ENCODE results near the gene SLC12A4.
"Not testable (repeated sequence)": the region's sequence is repeated elsewhere in the genome, so short reads cannot be mapped to it uniquely, and the experiment has no call there.

The SLC12A4 gene

DNA sequence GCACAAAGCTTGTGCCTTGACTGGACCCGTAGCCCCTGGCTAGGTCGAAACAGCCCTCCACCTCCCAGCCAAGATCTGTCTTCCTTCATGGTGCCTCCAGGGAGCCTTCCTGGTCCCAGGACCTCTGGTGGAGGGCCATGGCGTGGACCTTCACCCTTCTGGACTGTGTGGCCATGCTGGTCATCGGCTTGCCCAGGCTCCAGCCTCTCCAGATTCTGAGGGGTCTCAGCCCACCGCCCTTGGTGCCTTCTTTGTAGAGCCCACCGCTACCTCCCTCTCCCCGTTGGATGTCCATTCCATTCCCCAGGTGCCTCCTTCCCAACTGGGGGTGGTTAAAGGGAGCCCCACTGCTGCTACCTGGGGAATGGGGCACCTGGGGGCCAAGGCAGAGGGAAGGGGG is 40.3 kb downstream of the SLC12A4 start:
- FAIRE-seq = no peak
- no peak for DNase-seq (ENCODE audit: low spot score)

DNA sequence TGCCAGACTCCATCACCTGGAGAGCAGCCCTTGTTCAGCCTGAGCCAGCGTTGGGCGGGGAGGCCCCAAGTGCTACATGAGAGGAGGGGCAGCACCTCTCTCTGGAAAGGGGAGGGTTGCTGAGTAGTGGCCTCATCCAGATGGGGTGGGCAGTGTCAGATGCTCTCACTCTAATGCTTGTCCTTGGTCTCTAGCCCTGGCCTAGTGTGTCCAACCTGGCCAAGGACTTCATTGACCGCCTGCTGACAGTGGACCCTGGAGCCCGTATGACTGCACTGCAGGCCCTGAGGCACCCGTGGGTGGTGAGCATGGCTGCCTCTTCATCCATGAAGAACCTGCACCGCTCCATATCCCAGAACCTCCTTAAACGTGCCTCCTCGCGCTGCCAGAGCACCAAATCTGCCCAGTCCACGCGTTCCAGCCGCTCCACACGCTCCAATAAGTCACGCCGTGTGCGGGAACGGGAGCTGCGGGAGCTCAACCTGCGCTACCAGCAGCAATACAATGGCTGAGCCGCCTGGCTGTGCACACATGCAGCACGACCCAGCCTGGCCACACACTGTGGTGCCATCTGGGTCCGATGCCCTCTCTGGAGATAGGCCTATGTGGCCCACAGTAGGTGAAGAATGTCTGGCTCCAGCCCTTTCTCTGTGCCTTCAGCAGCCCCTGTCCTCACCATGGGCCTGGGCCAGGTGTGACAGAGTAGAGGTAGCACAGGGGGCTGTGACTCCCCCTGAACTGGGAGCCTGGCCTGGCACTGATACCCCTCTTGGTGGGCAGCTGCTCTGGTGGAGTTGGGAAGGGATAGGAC is 41.1 kb downstream of the SLC12A4 start:
- FAIRE-seq (no peak), DNase-seq (ENCODE audit: low spot score) (no peak)

GRCh38 chr16:67926181-67926750 is 42.2 kb downstream of the SLC12A4 start:
- no peak for DNase-seq (ENCODE audit: low spot score)
- FAIRE-seq = no peak

- no peak for FAIRE-seq
- no peak for DNase-seq (ENCODE audit: low spot score)
These were observed 44.1 kb downstream of the SLC12A4 start for GRCh38 chr16:67924140-67924906.

GRCh38 chr16:67923414-67924116 is 44.9 kb downstream of the SLC12A4 start:
- FAIRE-seq (no peak), DNase-seq (ENCODE audit: low spot score) (no peak)

DNA sequence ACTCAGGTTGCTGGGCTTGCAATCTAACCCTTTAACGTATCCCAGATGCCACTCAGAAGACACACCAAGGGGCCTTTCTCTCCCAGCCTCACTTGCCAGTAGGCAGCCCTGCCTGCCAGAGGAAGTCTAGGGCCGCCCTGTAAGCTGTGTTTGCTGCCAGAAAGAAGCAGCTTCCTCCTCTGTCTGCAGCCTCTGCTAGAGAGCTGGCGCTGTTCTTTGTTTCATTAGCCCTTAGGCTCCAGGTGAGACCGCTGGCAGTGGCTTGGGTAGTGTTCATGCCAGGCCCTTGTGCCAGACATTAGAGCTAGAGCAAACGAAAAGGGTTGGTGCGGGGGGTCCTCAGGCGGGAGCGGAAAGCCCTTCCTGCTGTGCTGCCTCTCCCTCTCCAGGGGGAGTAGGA is 45.7 kb downstream of the SLC12A4 start:
- FAIRE-seq (no peak), DNase-seq (ENCODE audit: low spot score) (no peak)

DNA sequence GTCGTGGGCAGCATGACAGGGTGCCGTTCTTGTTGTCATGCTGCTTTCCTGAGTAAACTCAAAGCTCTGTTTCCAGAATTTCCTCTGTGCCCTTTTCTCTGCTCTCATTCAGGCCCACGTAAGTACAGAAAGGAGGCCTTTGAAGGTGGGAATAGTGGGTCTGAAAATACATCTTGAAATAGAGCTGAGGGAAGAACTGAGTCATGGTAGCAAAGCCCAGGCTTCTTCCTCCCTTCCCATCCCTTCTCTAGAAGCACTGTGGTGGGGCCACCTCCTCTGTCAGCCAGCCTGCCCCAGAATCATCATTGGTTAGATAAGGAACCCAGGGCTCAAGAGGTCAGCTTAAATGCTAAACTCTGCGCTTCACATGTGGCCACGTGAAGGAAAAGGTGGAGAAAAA is 46.2 kb downstream of the SLC12A4 start:
- no peak for DNase-seq (ENCODE audit: low spot score)
- FAIRE-seq = no peak

DNA sequence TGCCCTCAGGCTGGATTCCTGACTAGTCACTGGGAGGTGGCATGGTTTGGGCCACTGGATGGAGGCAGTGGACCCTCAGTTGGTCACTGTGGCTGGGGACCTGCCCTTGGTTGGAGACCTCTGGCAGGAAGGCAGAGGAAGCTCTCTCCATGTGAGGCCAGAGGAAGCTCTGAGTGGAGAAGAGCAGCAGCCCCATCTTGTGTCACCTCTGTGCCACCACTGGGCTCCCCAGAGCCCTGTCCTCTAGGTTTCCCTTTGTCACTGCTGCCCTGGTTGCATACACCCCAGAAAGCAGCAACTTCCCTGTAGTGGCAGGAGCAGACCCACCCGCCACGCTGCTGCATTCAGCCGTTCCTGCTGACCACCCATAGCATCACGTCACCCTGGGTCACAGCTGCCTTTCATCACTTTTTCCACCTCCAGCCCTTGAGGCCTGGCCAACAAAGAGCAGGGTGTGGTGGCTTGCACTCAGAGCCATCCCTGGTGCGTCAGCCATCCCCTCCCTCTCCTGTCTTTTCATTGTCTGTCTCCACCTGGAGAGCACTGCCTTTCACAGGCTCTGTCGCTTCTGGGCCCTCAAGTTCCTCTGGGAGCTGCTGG is 48.7 kb downstream of the SLC12A4 start:
- FAIRE-seq = no peak
- DNase-seq (ENCODE audit: low spot score) = no peak

- DNase-seq (ENCODE audit: low spot score) = peak; percentile 84
These were observed 50.6 kb downstream of the SLC12A4 start for GRCh38 chr16:67917852-67918236.

GRCh38 chr16:67917140-67917851 is 51.1 kb downstream of the SLC12A4 start:
- no peak for DNase-seq (ENCODE audit: low spot score)

More at GRCh38 chr16:67917852-67918236, 50.6 kb downstream of the SLC12A4 start:
- FAIRE-seq = peak; percentile 91

GRCh38 chr16:67915831-67916723 is 52.4 kb downstream of the SLC12A4 start:
- DNase-seq (ENCODE audit: low spot score) (no peak), FAIRE-seq (no peak)

More at GRCh38 chr16:67917140-67917851, 51.1 kb downstream of the SLC12A4 start:
- FAIRE-seq = no peak

DNA sequence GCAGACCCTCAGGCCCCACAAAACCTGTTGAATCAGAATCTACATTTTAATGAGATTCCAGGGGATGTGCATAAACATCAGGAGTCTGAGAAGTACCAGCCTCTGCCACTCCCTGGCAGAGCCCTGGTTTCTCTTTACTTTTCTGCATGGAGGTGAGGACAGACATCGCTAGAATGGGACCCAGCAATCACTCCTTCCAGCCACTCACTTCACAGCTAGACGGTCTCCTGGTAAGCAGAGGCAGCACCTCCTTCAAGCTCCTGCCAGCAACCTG is 53.0 kb downstream of the SLC12A4 start:
- not testable (repeated sequence) for DNase-seq (ENCODE audit: low spot score); FAIRE-seq

- DNase-seq (ENCODE audit: low spot score) (no peak), FAIRE-seq (no peak)
These were observed 53.5 kb downstream of the SLC12A4 start for GRCh38 chr16:67914758-67915495.

DNA sequence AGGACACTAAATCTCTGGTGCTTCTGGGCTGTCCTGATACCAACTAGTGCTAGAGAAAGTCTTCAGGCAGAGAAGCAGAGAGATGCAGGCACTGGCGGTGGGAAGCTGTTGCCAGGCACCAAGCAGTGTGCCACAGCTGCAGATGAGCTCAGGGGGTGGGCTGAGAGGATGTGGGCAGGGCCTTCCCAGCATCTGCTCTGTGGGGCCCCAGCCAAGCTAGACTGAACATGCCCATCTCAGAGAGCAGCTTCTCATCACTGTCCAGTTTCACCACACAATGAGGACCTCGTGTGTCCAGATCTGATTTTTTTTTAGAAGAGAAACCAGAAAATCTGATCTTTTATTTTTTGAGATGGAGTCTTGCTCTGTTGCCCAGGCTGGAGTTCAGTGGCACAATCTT is 58.3 kb downstream of the SLC12A4 start:
- no peak for DNase-seq (ENCODE audit: low spot score)
- FAIRE-seq = no peak

- FAIRE-seq (no peak), DNase-seq (ENCODE audit: low spot score) (no peak)
These were observed 59.2 kb downstream of the SLC12A4 start for GRCh38 chr16:67909056-67909742.

DNA sequence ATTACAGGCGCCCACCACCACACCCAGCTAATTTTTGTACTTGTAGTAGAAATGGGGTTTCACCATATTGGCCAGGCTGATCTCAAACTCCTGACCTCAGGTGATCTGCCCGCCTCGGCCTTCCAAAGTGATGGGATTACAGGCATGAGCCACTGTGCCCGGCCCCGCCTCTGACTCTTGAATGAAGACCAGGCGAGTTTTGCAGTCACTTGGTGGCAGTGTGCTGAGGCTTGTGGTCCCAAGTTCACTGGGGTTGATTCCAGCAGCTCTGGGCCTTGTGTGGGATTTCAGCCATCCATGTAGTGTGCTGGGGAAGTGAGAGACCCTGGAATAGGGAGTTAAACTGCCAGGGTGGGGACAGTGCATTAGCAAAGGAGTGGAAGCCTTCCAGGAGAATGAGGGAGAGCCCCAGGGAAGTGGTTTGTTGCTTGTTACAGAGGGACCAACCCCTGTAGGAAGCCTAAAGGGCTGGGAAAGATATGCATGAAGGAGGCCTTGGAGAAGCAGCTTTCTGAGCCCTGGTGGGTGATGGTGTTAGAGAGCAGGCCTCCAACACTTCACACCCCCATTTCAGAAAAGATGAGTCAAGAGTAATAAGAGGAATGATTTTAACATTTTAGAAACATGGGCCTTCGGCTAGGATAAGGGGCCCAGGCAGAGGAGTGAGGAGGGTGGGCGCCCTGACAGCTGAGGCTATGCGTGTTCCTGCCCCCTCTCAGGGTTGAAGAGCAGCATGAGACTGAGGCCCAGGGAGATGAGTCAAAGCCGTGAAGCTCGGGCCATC is 60.8 kb downstream of the SLC12A4 start:
- no peak for FAIRE-seq

DNA sequence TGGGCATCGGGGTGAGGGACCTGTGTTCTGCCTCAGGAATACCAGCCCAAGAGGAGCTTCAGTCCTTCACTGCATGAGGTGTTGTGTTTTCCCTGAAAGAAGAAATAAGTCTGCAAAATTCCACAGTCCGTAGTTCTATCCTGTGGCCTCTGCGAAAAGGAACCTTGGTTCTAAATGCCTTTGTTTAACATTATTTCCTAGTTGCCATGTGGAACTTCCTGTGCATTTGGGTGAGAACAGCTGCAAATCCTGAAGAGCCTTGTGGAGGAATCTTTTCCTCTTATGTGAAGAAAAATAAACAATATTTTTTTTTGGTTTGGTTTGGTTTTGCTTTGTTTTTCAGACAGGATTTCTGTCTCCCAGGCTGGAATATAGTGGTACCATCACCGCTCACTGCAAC is 65.6 kb downstream of the SLC12A4 start:
- no peak for DNase-seq (ENCODE audit: low spot score)
- no peak for FAIRE-seq

More for the DNA sequence above, 60.8 kb downstream of the SLC12A4 start:
- DNase-seq (ENCODE audit: low spot score) = no peak

- DNase-seq (ENCODE audit: low spot score) (no peak), FAIRE-seq (no peak)
These were observed 66.7 kb downstream of the SLC12A4 start for GRCh38 chr16:67901734-67902133.

Data from RCC 7860 (cell line).